Brain pericyte (primary cell): ENCODE results near the gene FRMD4A.

Experiments used
- DNase-seq: peaks from one replicate; pipeline ENCODE4 v3.0.0-alpha.2; 2012; ENCODE audit warnings: low read depth, low spot score

FRMD4A gene

GRCh38 chr10:14330388-14331061 is at the start of gene FRMD4A:
Gene FRMD4A (minus strand): TSS chr10:14330924.
- DNase-seq = no peak

- no peak for DNase-seq
Measured at GRCh38 chr10:14379556-14380280, 49.0 kb upstream of the FRMD4A start.

DNA sequence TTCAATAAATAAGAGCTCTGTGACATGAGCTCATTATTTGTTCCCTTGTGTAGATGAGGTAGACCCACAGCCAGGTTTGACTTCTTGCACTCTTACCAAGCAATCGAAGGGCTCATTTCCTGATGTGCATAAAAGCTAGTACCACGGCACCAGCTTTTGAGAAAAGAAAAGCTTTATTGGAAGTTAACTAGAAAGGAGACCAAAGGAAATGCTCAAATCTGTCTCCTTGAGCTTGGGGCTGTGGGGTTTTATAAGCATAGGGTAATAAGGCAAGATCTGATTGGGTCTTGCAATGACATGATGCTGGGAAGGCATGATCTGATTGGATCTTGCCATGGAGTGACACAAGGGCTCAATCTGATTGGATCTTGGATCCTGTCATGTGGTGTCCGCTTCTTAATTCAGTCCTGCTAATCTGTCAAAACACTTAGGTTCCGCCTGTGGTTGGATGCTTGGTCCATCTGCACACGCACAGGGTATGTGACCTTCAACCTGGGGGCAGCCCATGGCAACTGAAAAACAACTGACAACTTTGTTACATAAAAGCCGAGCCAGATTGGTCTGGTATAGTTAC is 47.8 kb upstream of the FRMD4A start:
- no peak for DNase-seq

GRCh38 chr10:14377591-14378175 is 47.0 kb upstream of the FRMD4A start:
- DNase-seq = no peak

GRCh38 chr10:14374745-14375445 is 44.2 kb upstream of the FRMD4A start:
- no peak for DNase-seq

- no peak for DNase-seq
Measured at GRCh38 chr10:14372606-14373005, 41.9 kb upstream of the FRMD4A start.

DNA sequence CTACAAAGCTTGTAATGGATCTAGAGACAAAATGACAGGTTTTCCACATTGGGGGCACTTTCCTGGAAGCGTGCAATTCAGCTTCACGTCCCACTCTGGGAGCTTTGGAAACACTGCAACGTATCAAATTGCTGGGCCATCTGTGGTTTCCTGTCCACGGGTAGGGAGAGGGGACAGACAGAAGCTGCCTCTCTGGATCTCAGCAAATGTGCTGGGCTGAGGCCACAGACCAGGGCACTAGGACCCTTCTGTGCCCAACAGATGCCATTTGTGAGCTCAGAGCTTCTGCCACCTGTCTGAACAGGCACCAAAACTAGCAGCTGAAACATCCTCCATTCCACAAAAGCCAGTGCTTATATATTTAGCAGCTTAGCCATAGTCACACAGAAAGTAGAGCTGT is 40.9 kb upstream of the FRMD4A start:
- DNase-seq = no peak

DNA sequence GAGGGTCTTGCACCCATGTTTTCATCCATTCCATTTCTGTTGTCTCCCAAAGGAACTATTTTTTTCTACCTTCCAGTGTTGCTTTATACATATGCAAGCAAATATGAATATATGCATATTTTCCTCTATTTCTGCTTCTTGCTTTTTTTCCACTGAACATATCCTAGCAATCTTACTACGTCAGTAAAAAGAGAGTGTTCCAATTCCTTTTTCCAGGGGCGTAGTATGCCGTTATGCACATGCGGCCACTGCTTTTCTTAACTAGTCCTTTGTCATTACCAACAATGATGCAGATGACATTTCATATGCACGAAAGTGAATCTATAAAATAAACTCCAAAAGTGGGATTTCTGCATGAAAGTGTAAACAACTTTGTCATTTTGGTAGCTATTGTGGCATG is 40.2 kb upstream of the FRMD4A start:
- DNase-seq = no peak

- no peak for DNase-seq
Measured at GRCh38 chr10:14369906-14370305, 39.2 kb upstream of the FRMD4A start.

GRCh38 chr10:14366760-14367159 is 36.0 kb upstream of the FRMD4A start:
- DNase-seq = no peak

DNA sequence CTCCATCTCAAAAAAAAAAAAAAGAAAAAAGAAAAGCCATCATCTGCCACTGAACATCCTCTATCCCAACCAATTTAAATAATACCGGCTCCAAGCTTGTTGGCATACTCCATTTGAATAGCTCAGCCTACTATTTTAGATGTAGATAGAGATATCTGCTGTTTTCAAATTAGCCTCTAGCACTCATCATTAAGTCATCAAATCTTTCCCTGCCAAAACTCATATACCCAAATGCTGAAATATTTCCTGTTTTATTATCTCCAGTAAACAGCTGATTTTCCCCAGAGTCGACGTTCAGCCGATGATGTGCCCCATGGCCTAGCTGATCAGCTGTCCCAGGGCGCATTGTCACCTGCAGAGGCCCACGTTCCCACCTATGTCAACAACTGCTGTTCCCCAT is 34.5 kb upstream of the FRMD4A start:
- no peak for DNase-seq

DNA sequence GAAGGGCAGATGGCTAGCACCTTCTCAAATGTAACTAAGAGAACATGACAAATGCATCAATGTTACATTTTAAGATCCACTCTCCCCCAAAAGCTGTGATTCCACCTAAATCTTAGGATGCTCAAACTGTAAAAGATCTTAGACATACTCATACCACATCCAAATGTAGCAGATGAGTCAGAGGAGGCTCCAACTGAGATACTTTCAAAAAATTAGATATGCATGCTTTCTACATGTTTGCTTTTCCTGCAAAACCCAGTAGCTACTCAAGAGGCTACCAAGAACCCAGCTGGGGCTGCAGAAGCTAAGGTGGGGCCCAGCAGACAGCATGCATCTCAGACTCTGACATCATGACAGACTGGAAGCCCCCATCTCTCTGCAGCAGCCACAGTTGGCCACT is 31.4 kb upstream of the FRMD4A start:
- DNase-seq = no peak

DNA sequence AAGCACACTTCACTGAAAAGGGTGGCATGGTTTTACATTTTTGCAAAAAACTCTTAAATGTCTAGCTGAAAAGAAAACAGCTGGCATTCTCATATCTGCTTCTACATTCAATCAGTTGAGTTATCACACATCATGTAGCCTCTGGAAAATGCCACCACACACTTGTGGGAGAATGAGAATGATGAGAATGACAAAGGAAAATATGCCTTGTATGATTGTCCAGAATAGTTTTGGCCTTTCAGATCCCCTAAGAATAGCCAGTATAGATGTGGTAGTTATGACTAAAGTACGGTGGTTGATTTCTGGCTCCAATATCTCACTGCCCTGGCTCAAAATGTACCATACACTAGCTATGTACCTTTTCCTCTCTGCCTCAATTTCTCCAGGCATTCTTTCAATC is 30.2 kb upstream of the FRMD4A start:
- no peak for DNase-seq

DNA sequence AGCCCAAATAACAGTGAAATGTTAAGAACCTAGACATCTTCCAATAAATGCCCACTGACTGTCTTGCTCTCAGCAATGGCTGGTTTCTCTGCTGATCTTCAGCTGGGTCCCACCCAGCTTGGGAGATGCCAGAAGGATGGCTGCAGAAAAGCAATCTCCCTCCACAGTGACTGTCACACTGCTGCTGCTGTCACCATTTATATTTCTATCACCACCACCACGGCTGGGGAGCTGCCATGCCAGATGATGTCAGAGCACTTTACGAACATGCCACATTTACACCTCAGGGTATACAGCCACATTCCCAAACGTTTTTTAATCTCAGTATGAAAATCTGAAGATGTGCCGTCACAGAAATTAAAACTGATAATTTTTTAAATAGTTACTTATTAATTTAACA is 29.8 kb upstream of the FRMD4A start:
- no peak for DNase-seq

DNA sequence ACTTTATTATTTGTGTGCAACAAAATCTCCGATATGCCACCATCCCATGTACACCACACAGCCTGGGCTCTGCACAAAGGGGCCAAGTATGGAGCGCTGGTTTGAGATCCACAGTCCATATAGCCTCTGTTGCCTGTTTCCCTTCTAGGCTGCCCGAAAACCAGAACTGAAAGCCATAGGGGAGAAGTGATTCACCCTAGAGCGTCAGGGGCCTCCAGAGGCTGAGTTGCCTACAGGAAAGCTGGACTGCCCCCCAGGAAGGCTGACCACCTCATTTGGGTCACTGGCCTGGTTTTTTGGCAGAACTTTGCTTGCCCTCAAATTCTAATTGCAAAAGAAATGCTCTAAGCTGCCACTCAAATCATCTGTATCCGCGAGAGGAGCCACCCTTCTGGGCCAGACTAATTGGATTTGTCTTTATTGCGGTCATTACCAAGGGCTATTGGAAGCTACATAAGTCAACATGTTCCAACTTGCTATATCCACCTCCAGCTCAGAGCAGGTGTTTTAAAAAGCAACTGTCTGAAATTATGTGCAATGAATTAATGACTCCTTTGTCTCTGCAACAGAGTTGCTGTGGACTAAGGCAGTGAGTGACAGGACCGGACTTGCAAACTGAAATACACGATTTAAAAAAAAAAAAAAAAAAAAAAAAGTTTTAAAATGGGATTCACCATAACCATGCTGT is 28.3 kb upstream of the FRMD4A start:
- no peak for DNase-seq

GRCh38 chr10:14356921-14357320 is 26.2 kb upstream of the FRMD4A start:
- DNase-seq = no peak

GRCh38 chr10:14355750-14356149 is 25.0 kb upstream of the FRMD4A start:
- no peak for DNase-seq

- DNase-seq = no peak
Measured at GRCh38 chr10:14353291-14353913, 22.7 kb upstream of the FRMD4A start.

- no peak for DNase-seq
Measured at GRCh38 chr10:14350006-14350405, 19.3 kb upstream of the FRMD4A start.

DNA sequence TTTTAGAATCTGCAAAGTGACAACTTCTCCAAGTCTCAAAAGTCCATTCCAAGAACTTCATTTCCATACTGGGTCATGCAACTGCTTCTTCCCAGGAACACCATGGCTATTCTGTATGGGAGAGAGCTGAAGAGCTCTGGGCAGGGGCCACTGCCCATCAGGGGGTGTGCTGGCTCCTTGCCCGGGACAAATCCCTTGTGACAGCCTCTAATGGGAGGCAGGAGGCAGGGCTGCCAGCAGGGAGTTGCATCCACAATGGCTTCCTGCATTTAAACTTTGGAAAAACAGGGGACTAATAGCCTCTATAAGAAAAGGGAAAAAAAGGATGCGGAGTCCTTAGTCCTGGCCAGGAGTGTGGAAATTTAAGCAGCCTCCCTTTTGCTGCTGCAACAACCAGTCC is 18.4 kb upstream of the FRMD4A start:
- peak; percentile 7 for DNase-seq

GRCh38 chr10:14345262-14345661 is 14.5 kb upstream of the FRMD4A start:
- no peak for DNase-seq
